Activated T-cell treated with anti-CD3 and anti-CD28 coated beads, Interleukin-2, amount 50 U/mL, for 1 hour (primary cell): ENCODE data around the gene COMTD1.
"Not testable (repeated sequence)": the region's sequence is repeated elsewhere in the genome, so short reads cannot be mapped to it uniquely, and the experiment has no call there.

Source experiments
- DNase-seq: peaks from one replicate; pipeline ENCODE4 v3.0.0-alpha.2; 2020

Gene COMTD1

DNA sequence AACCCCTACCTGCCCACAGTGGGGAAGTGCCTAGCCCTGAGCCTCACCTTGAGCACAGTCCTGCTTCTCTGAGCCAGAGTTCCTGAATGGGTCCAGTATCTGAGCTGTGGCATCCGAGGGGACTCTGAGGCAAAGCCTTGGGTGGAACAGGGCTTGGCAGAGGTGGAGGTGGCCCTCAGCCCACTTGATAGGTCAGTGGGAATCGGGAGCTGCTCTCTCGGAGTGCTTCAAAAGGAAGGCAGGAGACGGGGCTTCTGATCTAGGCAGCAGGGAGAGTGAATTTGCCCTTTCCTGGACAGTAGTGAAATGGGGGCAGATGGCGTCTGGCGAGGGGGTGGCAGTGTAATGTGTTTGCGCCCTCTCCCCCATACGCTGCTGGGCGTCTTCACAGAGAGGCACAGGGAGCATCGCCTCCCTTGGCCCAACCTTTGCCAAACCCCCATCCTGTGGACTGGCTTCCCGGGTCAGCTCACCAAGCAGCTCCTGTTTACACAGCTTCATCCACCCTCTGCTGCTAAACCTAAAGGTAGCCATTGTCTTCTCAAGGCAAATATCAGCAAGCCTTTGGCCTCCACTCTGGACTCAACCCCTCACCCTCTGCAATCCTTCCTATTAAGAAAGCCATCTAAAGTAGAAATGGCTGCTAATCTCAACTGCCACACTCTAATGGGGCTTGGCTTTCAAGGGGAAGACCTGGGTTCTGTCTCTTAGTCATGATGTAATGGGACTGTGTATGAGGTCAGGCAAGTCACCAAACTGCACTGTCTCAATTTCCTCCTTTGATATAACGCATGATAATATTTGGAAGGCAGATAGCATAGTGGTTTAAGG is 46.3 kb downstream of the COMTD1 start:
- no peak for DNase-seq

DNA sequence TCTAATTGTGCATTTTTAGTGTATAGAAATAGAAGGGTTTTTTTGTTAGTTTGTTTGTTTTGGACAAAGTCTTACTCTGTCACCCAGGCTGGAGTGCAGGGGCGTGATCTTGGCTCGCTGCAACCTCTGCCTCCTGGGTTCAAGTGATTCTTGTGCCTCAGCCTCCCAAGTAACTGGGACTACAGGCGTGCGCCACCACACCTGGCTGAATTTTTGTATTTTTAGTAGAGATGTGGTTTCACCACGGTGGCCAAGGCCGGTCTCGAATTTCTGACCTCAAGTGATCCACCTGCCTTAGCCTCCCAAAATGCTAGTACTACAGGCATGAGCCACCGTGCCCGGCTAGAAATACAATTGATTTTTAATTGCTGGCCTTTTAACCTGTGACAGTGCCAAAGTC is 47.2 kb downstream of the COMTD1 start:
- not testable (repeated sequence) for DNase-seq

DNA sequence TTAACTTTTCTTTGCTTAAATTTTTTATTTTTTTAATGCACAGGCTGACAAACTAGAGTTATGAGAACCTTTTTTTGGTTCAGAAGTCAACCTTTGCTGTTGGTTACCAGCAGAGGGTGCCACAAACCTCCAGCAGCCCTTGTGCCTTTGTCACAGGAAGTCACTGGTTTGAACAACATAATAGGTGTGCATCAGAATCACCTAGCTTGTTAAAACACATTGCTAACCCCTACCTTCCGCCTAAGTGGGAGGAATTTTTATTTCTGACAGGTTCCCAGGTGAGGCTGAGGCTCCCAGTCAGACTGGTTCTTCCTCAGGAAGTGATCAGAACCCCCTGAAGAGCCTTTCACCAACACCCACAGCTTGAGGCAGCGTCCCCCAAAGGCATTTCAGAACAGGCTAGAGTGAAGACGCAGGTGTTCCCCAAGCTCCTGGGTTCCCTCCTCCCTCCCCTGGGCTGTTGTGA is 47.8 kb downstream of the COMTD1 start:
- DNase-seq, result peak; percentile 68

DNA sequence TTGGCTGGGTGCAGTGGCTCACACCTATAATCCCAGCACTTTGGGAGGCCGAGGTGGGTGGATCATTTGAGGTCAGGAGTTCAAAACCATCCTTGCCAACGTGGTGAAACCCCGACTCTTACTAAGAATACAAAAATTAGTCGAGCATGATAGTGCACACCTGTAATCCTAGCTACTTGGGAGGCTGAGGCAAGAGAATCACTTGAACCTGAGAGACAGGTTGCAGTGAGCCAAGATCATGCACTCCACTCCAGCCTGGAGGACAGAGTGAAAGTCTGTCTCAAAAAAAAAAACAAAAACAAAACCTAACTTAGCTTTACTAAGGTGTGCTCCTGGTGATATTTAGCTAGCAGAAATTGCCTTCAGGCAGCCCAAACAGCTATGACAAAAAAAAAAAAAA is 49.4 kb downstream of the COMTD1 start:
- no peak for DNase-seq
